NCI-H1417 treated with DMSO at 0.1 percent for 48 hours (cell line): ENCODE results near the gene PCSK4.
"Not testable (repeated sequence)": the region's sequence is repeated elsewhere in the genome, so short reads cannot be mapped to it uniquely, and the experiment has no call there.

ENCODE experiments used
- DNase-seq: peaks from one replicate; lab custom pipeline; 2025; lab: John Stamatoyannopoulos, UW

PCSK4 gene

GRCh38 chr19:1490311-1491113 lies at the start of gene PCSK4:
Gene PCSK4, minus strand, starts transcription at chr19:1490350. Its CDS starts 4 bp downstream, at chr19:1490346.
- peak; percentile 99 for DNase-seq

GRCh38 chr19:1539749-1540148 lies 49.6 kb upstream of the PCSK4 start:
- not testable (repeated sequence) for DNase-seq

GRCh38 chr19:1538978-1539377 lies 48.8 kb upstream of the PCSK4 start:
- DNase-seq: no peak

GRCh38 chr19:1535699-1536098 lies 45.5 kb upstream of the PCSK4 start:
- not testable (repeated sequence) for DNase-seq

- DNase-seq: no peak
Observed at GRCh38 chr19:1534972-1535371, 44.8 kb upstream of the PCSK4 start.

- no peak for DNase-seq
Observed at GRCh38 chr19:1533510-1534150, 43.5 kb upstream of the PCSK4 start.

- no peak for DNase-seq
Observed at GRCh38 chr19:1532003-1532402, 41.9 kb upstream of the PCSK4 start.

DNA sequence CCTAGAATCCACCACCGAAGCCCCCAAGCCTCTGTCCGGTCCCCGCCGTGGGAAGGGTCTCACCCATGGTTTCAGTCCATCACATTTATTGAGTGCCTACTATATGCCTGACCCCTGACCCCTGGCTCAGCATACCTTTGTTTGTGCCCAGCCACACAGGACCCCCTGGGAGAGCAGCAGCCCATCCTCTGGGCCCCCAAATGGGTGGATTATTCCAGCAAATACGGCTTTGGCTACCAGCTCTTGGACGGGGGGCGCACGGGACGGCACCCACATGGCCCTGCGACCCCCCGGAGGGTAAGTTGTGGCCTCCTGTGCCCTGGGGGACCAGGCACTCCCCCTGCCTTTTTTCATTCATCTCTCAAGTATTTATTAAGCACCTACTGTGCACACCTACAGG lies 41.4 kb upstream of the PCSK4 start:
- no peak for DNase-seq

GRCh38 chr19:1530856-1531255 lies 40.7 kb upstream of the PCSK4 start:
- not testable (repeated sequence) for DNase-seq

DNA sequence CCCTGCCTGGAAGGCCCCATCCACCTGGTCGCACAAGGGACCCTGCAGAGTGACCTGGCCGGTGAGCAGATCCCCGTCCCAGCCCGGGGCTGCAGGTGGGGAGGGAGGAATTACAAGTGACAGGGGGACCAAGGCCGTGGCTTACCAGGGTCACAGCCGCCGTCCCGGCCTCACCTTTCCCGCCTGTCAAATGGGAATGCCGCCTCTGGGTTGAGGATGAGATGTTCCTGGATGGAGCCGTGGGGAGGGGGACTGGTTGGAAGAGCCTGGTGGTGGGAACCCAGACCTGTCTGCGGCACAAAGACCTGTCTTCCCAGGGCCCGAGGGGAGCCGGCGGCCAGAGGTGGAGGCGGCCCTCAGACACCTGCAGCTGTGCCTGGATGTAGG lies 39.3 kb upstream of the PCSK4 start:
- no peak for DNase-seq

DNA sequence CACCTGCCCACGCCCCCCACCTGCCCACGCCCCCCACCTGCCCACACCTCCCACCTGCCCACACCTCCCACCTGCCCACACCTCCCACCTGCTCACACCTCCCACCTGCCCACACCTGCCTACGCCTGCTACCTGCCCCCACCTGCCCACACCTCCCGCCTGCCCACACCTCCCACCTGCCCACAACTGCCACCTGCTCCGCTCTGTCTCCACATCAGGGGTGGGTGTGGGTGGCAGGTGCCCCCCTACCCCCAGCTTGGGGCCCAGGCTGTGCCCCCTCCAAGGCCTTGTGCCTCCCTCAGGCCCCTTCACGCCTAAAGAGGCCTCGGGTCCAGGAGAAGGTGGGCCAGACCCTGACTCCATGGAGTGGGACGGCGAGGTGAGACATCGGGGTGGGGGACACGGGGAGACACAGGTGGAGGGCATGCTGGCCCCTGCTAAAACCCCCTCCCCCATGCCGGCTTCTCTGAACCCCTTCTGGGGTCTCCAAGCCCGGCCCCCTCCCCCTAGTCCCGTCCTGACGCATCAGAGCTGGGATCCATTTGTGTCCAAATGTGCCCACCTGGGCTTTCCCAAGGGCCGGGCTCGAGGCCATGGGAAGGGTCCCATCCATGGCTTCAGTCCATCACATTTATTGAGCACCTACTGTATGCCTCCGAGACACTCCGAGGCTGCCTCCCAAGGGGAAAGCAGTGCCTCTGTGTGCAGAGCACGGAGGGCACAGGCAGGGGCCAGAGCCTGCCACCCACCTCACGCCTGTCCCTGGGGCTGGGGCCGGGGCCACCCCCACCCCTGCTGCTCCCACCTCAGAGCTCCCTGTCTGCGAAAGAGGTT lies 38.7 kb upstream of the PCSK4 start:
- no peak for DNase-seq

- no peak for DNase-seq
Observed at GRCh38 chr19:1527650-1528309, 37.6 kb upstream of the PCSK4 start.

DNA sequence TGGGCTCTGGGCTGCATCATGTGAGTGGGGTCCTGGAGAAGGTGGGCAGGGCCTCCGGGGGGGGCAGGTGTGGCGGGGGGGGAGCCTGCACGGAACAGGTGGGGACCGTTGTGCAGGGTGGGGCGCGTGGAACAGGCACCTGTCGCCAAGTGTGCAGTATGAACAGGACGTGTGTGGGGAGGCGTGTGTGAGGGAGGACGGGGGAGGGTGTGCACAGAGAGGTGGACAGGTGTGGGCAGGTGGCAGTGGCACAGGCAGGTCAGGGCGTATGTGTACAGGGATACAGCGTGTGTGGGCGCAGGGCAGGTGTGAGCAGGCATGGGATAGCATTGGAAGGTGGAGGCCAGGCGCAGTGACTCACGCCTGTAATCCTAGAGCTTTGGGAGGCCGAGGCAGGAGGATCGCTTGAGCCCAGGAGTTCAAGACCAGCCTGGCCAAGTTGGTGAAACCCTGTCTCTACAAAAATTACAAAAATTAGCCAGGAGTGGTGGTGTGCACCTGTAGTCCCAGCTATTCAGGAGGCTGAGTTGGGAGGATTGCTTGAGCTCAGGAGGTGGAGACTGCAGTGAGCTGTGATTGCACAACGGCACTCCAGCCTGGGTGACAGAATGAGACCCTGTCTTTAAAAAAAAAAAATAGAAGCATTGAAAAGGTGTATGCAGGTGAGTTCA lies 37.0 kb upstream of the PCSK4 start:
- no peak for DNase-seq

GRCh38 chr19:1526066-1526778 lies 36.1 kb upstream of the PCSK4 start:
- no peak for DNase-seq

- DNase-seq: no peak
Observed at GRCh38 chr19:1525343-1525742, 35.2 kb upstream of the PCSK4 start.

DNA sequence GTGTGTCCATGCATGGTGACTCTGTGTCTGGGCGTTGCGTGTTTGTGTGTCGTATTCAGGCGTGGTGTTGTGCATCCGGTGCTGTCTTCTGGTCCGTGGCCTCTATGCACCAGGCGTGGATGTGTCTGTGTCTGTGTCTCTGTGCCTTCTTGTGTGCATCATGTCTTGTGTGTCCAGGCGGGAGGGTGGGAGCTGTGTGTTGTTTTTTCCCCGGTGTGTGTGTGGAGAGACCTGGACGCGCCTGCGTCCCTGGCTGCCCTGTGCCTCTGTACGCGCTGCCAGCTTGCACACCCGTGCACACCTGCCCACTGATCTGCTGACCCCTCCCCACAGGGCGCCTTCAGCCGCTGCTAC lies 34.8 kb upstream of the PCSK4 start:
- DNase-seq: no peak

- DNase-seq: no peak
Observed at GRCh38 chr19:1524287-1524971, 34.3 kb upstream of the PCSK4 start.

DNA sequence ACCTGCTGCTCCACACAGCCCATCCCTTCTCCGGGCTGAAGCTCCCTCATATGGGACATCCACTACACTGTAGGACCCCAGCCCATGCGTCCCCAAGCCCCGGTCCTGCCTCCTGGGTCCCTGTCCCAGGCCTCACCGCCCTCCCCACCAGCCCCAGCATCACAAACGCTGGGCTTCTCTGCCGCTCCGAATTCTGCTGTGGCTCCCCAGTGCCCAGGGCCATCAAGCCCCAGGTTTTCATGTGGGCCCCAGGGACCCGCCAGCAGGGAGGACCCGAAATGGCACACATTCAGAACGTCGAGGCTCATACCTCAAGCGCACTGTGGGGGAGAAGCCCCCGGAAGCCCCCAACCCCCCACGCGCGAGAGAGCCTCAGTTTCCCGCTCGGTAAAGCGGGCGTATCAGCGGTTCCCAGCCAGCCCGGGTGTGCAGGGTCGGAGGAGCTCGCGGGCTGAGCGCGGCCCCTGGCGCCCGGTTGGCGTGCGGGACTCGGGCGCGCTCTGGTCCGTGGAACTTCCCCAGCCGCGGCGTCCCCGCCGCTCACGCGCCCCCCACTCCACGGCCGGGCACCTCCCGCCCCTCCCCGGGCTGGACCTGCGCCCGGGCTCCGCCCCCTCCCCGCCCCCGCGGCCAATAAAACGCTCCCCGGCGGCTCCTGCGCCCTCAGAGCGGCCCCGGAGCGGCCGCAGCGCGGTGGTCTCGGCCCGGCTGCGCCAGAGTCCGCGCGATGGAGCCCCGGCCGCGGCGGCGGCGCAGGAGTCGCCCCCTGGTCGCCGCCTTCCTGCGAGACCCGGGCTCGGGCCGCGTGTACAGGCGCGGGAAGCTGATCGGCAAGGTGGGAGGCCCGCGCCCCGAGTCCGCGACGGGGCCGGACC lies 33.5 kb upstream of the PCSK4 start, which contains the start of gene PLK5:
Gene PLK5, plus strand, starts transcription at position 666 of the 875 bp plus-strand sequence. CDS start 2,920 bp downstream, outside the sequence.
- DNase-seq: no peak

- DNase-seq: no peak
Observed at GRCh38 chr19:1522838-1523237, 32.7 kb upstream of the PCSK4 start.
